SK-N-SH (cell line): ENCODE data around the gene CHRNG. TPM values are rescaled to one million over a fixed set of nuclear protein-coding genes. Genes with fewer than 3 reads are reported as not detected.

Source experiments
- CTCF ChIA-PET: fragments of 300-600, 350-600 bp; formaldehyde crosslinking; extraction: SDS; loops from one replicate; lab custom pipeline; 2021; lab: Yijun Ruan, JAX
- POLR2A ChIA-PET: fragments of 350-600 bp; sonication (Branson Sonifier 250); formaldehyde crosslinking; extraction: SDS; loops from one replicate; lab custom pipeline; 2020; ENCODE audit warnings: antibody characterized with exemption, inconsistent platforms; lab: Yijun Ruan, JAX
- DNase-seq: peaks from one replicate; pipeline ENCODE4 v3.0.0; 2012
- H2AFZ ChIP-seq: fragments of 200-600 bp; sonication (generic); 2 replicates; pipeline ENCODE4 v1.8.1; 2016; ENCODE audit warnings: antibody characterized with exemption, mild to moderate bottlenecking, low read depth
- H3F3A ChIP-seq: fragments of 200-600 bp; sonication (generic); replicated peaks from 2 replicates; pipeline ENCODE3; 2016; ENCODE audit warnings: antibody characterized with exemption, mild to moderate bottlenecking; ENCODE audit not compliant: insufficient read depth
- H3K27ac ChIP-seq, 2 experiments: fragments of 200-500 bp in 1 of 2; fragments of 200-600 bp in 1 of 2; sonication (Bioruptor generic) in 1 of 2; sonication (generic), shearing (Covaris generic) in 1 of 2; 2 replicates each; pipeline versions ENCODE4 v1.5.1 to v1.6.1; 2014 to 2016; ENCODE audit warnings: low read depth in 2 of 2, inconsistent platforms in 1 of 2, low read length in 1 of 2, mild to moderate bottlenecking in 1 of 2, mixed read lengths in 1 of 2
- H3K27me3 ChIP-seq: fragments of 200-600 bp; sonication (generic), shearing (Covaris generic); 2 replicates; pipeline ENCODE4 v1.6.1; 2016; ENCODE audit warnings: mixed run types; ENCODE audit not compliant: insufficient read depth
- H3K36me3 ChIP-seq, 2 experiments: fragments of 200-500 bp in 1 of 2; fragments of 200-600 bp in 1 of 2; sonication (Bioruptor generic) in 1 of 2; sonication (generic) in 1 of 2; replicated peaks in 1 of 2; 2 replicates each; pipeline versions ENCODE3 to v1.5.1; 2014 to 2016; ENCODE audit warnings: low read length in 1 of 2, mild to moderate bottlenecking in 1 of 2; ENCODE audit not compliant: insufficient read depth in 2 of 2, control insufficient read depth in 1 of 2
- H3K4me1 ChIP-seq, 2 experiments: fragments of 200-500 bp in 1 of 2; fragments of 200-600 bp in 1 of 2; sonication (Bioruptor generic) in 1 of 2; sonication (generic), shearing (Covaris generic) in 1 of 2; 2 replicates each; pipeline versions ENCODE4 v1.5.1 to v1.6.1; 2014 to 2016; ENCODE audit warnings: low read depth in 1 of 2, low read length in 1 of 2, mixed run types in 1 of 2; ENCODE audit not compliant: insufficient read depth in 2 of 2, control insufficient read depth in 1 of 2
- H3K4me2 ChIP-seq: fragments of 200-600 bp; sonication (generic), shearing (Covaris generic); 2 replicates; pipeline ENCODE4 v1.6.1; 2017; ENCODE audit warnings: mixed run types
- H3K4me3 ChIP-seq, 2 experiments: fragments of 200-500 bp in 1 of 2; fragments of 200-600 bp in 1 of 2; sonication (Bioruptor generic) in 1 of 2; sonication (generic), shearing (Covaris generic) in 1 of 2; 2 replicates each; pipeline versions ENCODE4 v1.5.1 to v1.8.1; 2014 to 2016; ENCODE audit warnings: low read depth in 2 of 2, inconsistent platforms in 1 of 2, low read length in 1 of 2, mild to moderate bottlenecking in 1 of 2, mixed read lengths in 1 of 2, moderate library complexity in 1 of 2
- H3K79me2 ChIP-seq: fragments of 200-600 bp; sonication (generic); 2 replicates; pipeline ENCODE4 v1.8.1; 2017; ENCODE audit warnings: mild to moderate bottlenecking; ENCODE audit not compliant: insufficient read depth
- H3K9ac ChIP-seq: fragments of 200-600 bp; sonication (generic); 2 replicates; pipeline ENCODE4 v1.6.1; 2017; ENCODE audit warnings: mixed run types
- H3K9me2 ChIP-seq: fragments of 200-600 bp; sonication (generic); 2 replicates; pipeline ENCODE4 v1.6.1; 2017; ENCODE audit warnings: mixed run types
- H3K9me3 ChIP-seq: fragments of 200-600 bp; sonication (generic); 2 replicates; pipeline ENCODE4 v1.6.1; 2017; ENCODE audit warnings: mixed run types, mild to moderate bottlenecking, moderate library complexity
- H4K20me1 ChIP-seq: fragments of 200-600 bp; sonication (generic); 2 replicates; pipeline ENCODE4 v1.6.1; 2017; ENCODE audit warnings: mild to moderate bottlenecking, mixed run types; ENCODE audit not compliant: insufficient read depth
- CHD2 ChIP-seq: fragments of 150-350 bp; IDR thresholded peaks from 2 replicates; pipeline ENCODE4 v1.6.1; 2018; ENCODE audit warnings: low read length; ENCODE audit not compliant: partially characterized antibody
- ELF1 ChIP-seq: IDR thresholded peaks from 2 replicates; pipeline ENCODE4 v1.4.0; 2012
- FOXJ3 ChIP-seq: sonication (generic); formaldehyde crosslinking; IDR thresholded peaks from 2 replicates; pipeline ENCODE4 v1.5.1; 2020; ENCODE audit warnings: mild to moderate bottlenecking, missing genetic modification reagents
- FOXM1 ChIP-seq: IDR thresholded peaks from 2 replicates; pipeline ENCODE4 v1.4.0; 2012; ENCODE audit warnings: low read depth, mild to moderate bottlenecking
- GATA2 ChIP-seq: sonication (generic); formaldehyde crosslinking; IDR thresholded peaks from 2 replicates; pipeline ENCODE4 v1.5.0; 2020; ENCODE audit warnings: mild to moderate bottlenecking, missing genetic modification reagents
- IRF3 ChIP-seq: fragments of 150-350 bp; IDR thresholded peaks from 2 replicates; pipeline ENCODE4 v1.6.1; 2016; ENCODE audit warnings: mild to moderate bottlenecking, low read depth, low read length
- RAD21 ChIP-seq: IDR thresholded peaks from 2 replicates; pipeline ENCODE4 v1.6.1; 2012; ENCODE audit warnings: mild to moderate bottlenecking, low read length
- REST ChIP-seq: IDR thresholded peaks from 2 replicates; pipeline ENCODE4 v1.6.1; 2012; ENCODE audit warnings: mild to moderate bottlenecking, low read depth, low read length, moderate library complexity
- RXRA ChIP-seq: IDR thresholded peaks from 2 replicates; pipeline ENCODE4 v1.4.0; 2012; ENCODE audit warnings: low read depth, mild to moderate bottlenecking, borderline replicate concordance
- TCF12 ChIP-seq: IDR thresholded peaks from 2 replicates; pipeline ENCODE4 v1.4.0; 2012
- USF1 ChIP-seq: IDR thresholded peaks from 2 replicates; pipeline ENCODE4 v1.4.0; 2012; ENCODE audit warnings: low read depth, borderline replicate concordance
- USF2 ChIP-seq: fragments of 150-350 bp; IDR thresholded peaks from 2 replicates; pipeline ENCODE4 v1.6.1; 2017; ENCODE audit warnings: antibody characterized with exemption, low read length, low read depth, borderline replicate concordance
- WGBS: methylation state at CpG from one replicate; pipeline ENCODE4 v1.1.6; 2017; ENCODE audit warnings: low lambda C conversion rate; 5-methylcytosine and 5-hydroxymethylcytosine counted together
- polyA plus RNA-seq, 3 experiments: library from polyadenylated mRNA; depleted of rRNA; stranded (reverse); fragments of >200 nt; gene quantifications; 2 replicates each; pipeline ENCODE4 v1.2.3, GENCODE V29; 2012
- TF ChIP-seq, protein P1 (sequence below): fragments of 200-600 bp; sonication (generic); IDR thresholded peaks from 2 replicates; pipeline ENCODE4 v1.6.1; 2017; ENCODE audit warnings: antibody characterized with exemption, mild to moderate bottlenecking, moderate library complexity
- TF ChIP-seq, protein P2 (sequence below): IDR thresholded peaks from 2 replicates; pipeline ENCODE4; 2012

Gene CHRNG
- polyA plus RNA-seq, 1 of the 3 experiments (the other 2 are of a cell fraction): not detected

GRCh38 chr2:232573771-232574435 lies 34.4 kb downstream of the CHRNG start:
- H3K9me2 ChIP-seq: no peaks in the 10 kb centered on the region

GRCh38 chr2:232574674-232575403 lies 35.3 kb downstream of the CHRNG start:
- Histone ChIP-seq H3K4me2 (no peak overlapping the region), H3K4me1 (0 out of 4 replicates have a peak, but pooled peaks cover 0 to 4% of the 10 kb centered on the region in 2 experiments), H3K9ac (no peak overlapping the region), H3K79me2 (no peaks in the 10 kb centered on the region), H3K9me3 (no peaks in the 10 kb centered on the region), H2AFZ (no peak overlapping the region), H4K20me1 (no peaks in the 10 kb centered on the region), H3K27ac (no peak overlapping the region), H3K27me3 (no peaks in the 10 kb centered on the region), H3K36me3 (peaks cover 39 to 48% of the 10 kb centered on the region in 2 experiments), H3K4me3 (no peak overlapping the region), H3K9me2 (no peaks in the 10 kb centered on the region), H3F3A (no peaks in the 10 kb centered on the region)
- ChIA-PET CTCF (no interaction called here), POLR2A (no interaction called here)
- 88% methylated on average over 5 of the region's 5 CpGs for WGBS
- DNase-seq: no peak
- TF ChIP-seq, protein P1, sequence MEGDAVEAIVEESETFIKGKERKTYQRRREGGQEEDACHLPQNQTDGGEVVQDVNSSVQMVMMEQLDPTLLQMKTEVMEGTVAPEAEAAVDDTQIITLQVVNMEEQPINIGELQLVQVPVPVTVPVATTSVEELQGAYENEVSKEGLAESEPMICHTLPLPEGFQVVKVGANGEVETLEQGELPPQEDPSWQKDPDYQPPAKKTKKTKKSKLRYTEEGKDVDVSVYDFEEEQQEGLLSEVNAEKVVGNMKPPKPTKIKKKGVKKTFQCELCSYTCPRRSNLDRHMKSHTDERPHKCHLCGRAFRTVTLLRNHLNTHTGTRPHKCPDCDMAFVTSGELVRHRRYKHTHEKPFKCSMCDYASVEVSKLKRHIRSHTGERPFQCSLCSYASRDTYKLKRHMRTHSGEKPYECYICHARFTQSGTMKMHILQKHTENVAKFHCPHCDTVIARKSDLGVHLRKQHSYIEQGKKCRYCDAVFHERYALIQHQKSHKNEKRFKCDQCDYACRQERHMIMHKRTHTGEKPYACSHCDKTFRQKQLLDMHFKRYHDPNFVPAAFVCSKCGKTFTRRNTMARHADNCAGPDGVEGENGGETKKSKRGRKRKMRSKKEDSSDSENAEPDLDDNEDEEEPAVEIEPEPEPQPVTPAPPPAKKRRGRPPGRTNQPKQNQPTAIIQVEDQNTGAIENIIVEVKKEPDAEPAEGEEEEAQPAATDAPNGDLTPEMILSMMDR: no peak
- TF ChIP-seq GATA2: no peak
- TF ChIP-seq RXRA: no peak
- TF ChIP-seq REST: no peak
- TF ChIP-seq USF2: no peak
- no peak for TF ChIP-seq ELF1

More at GRCh38 chr2:232573771-232574435, 34.4 kb downstream of the CHRNG start:
- H3K27me3 ChIP-seq: no peaks in the 10 kb centered on the region
- DNase-seq: no peak
- H3K36me3 ChIP-seq: peaks cover 44 to 57% of the 10 kb centered on the region in 2 experiments
- ChIA-PET POLR2A (interaction anchor here (0.6 kb wide), 1 partner anchor 413 kb away, joined by 3 read pairs; no protein-coding TSS in a partner anchor), CTCF (no interaction called here)
- no peak overlapping the region for H3K9ac ChIP-seq
- H3K9me3 ChIP-seq: no peaks in the 10 kb centered on the region
- WGBS: 99% methylated on average over 7 of the region's 8 CpGs
- H3K4me1 ChIP-seq: 0 out of 4 replicates have a peak, but pooled peaks cover 0 to 4% of the 10 kb centered on the region in 2 experiments
- no peak overlapping the region for H3K4me3 ChIP-seq
- H3K79me2 ChIP-seq: no peaks in the 10 kb centered on the region
- no peak overlapping the region for H2AFZ ChIP-seq
- H4K20me1 ChIP-seq: no peaks in the 10 kb centered on the region
- TF ChIP-seq FOXJ3 (CRISPR knock-in tag) (no peak), USF1 (no peak), FOXM1 (no peak), TCF12 (no peak), IRF3 (no peak), RAD21 (no peak), CHD2 (no peak)
- TF ChIP-seq, protein P2, sequence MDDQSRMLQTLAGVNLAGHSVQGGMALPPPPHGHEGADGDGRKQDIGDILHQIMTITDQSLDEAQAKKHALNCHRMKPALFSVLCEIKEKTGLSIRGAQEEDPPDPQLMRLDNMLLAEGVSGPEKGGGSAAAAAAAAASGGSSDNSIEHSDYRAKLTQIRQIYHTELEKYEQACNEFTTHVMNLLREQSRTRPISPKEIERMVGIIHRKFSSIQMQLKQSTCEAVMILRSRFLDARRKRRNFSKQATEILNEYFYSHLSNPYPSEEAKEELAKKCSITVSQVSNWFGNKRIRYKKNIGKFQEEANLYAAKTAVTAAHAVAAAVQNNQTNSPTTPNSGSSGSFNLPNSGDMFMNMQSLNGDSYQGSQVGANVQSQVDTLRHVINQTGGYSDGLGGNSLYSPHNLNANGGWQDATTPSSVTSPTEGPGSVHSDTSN: no peak
- H3F3A ChIP-seq: no peaks in the 10 kb centered on the region
- H3K4me2 ChIP-seq: no peak overlapping the region
- no peak overlapping the region for H3K27ac ChIP-seq
